ENCODE results near the gene PKD1L1. TPM values are rescaled to one million over a fixed set of nuclear protein-coding genes. Genes with fewer than 3 reads are reported as not detected.

The PKD1L1 gene
- total and polyA plus RNA-seq, 4 donors = 0.26 to 1.1 (median 0.55) TPM

- Histone ChIP-seq H3K27ac (ENCODE audit: low read depth in 1 of 2, low read length in 1 of 2) (no peak overlapping the region), H3K9ac (ENCODE audit: insufficient read depth in 1 of 2, low read length in 2 of 2) (no peak overlapping the region), H3K4me3 (no peak overlapping the region), H3K9me3 (ENCODE audit: control insufficient read depth in 4 of 4, insufficient read depth in 3 of 4, low read length in 3 of 4) (no peaks in the 10 kb centered on the region), H3K4me1 (ENCODE audit: control insufficient read depth in 5 of 5, insufficient read depth in 5 of 5, low read length in 5 of 5) (no peaks in the 10 kb centered on the region), H3K36me3 (ENCODE audit: control insufficient read depth in 4 of 4, insufficient read depth in 4 of 4, low read length in 4 of 4) (peaks cover 0 to 2% (median 0%) of the 10 kb centered on the region in 4 donors), H3K27me3 (ENCODE audit: control insufficient read depth in 3 of 3, insufficient read depth in 3 of 3, low read length in 2 of 3) (no peaks in the 10 kb centered on the region)
- TF ChIP-seq CTCF (IDR thresholded peaks at IDR 0.05; ENCODE audit: control extremely low read depth, extremely low read depth) = no peak
- DNase-seq (no peak), ATAC-seq (ENCODE audit: insufficient read depth, low FRiP score) (no peak)
- WGBS, 2 donors = 72 to 74% methylated on average over 3 of the region's 3 CpGs
These were observed 65.6 kb downstream of the PKD1L1 start for GRCh38 chr7:47882635-47883034.

GRCh38 chr7:47881256-47881655 lies 67.0 kb downstream of the PKD1L1 start:
- DNase-seq (no peak), ATAC-seq (ENCODE audit: insufficient read depth, low FRiP score) (no peak)
- Histone ChIP-seq H3K27ac (ENCODE audit: low read depth in 1 of 2, low read length in 1 of 2) (no peak overlapping the region), H3K4me1 (ENCODE audit: control insufficient read depth in 5 of 5, insufficient read depth in 5 of 5, low read length in 5 of 5) (no peaks in the 10 kb centered on the region), H3K36me3 (ENCODE audit: control insufficient read depth in 4 of 4, insufficient read depth in 4 of 4, low read length in 4 of 4) (peaks cover 0 to 2% (median 0%) of the 10 kb centered on the region in 4 donors), H3K4me3 (no peak overlapping the region), H3K9ac (ENCODE audit: insufficient read depth in 1 of 2, low read length in 2 of 2) (no peak overlapping the region), H3K27me3 (ENCODE audit: control insufficient read depth in 3 of 3, insufficient read depth in 3 of 3, low read length in 2 of 3) (no peaks in the 10 kb centered on the region), H3K9me3 (ENCODE audit: control insufficient read depth in 4 of 4, insufficient read depth in 3 of 4, low read length in 3 of 4) (no peaks in the 10 kb centered on the region)
- 72 to 91% methylated on average over 4 of the region's 4 CpGs for WGBS, 2 donors
- no peak for TF ChIP-seq CTCF (IDR thresholded peaks at IDR 0.05; ENCODE audit: control extremely low read depth, extremely low read depth)

- Histone ChIP-seq H3K27me3 (ENCODE audit: control insufficient read depth in 3 of 3, insufficient read depth in 3 of 3, low read length in 2 of 3) (no peaks in the 10 kb centered on the region), H3K9me3 (ENCODE audit: control insufficient read depth in 4 of 4, insufficient read depth in 3 of 4, low read length in 3 of 4) (no peaks in the 10 kb centered on the region)
- no peak for ATAC-seq (ENCODE audit: insufficient read depth, low FRiP score)
These were observed 69.6 kb downstream of the PKD1L1 start for GRCh38 chr7:47878662-47879061.

More at GRCh38 chr7:47878662-47879061, 69.6 kb downstream of the PKD1L1 start:
- 69 to 95% methylated on average over 4 of the region's 4 CpGs for WGBS, 2 donors
- Histone ChIP-seq H3K27ac (ENCODE audit: low read depth in 1 of 2, low read length in 1 of 2) (no peak overlapping the region), H3K4me1 (ENCODE audit: control insufficient read depth in 5 of 5, insufficient read depth in 5 of 5, low read length in 5 of 5) (no peaks in the 10 kb centered on the region), H3K9ac (ENCODE audit: insufficient read depth in 1 of 2, low read length in 2 of 2) (no peak overlapping the region), H3K4me3 (no peak overlapping the region), H3K36me3 (ENCODE audit: control insufficient read depth in 4 of 4, insufficient read depth in 4 of 4, low read length in 4 of 4) (peaks cover 0 to 2% (median 0%) of the 10 kb centered on the region in 4 donors)
- TF ChIP-seq CTCF (IDR thresholded peaks at IDR 0.05; ENCODE audit: control extremely low read depth, extremely low read depth) = no peak
- no peak for DNase-seq

Measured in lung (tissue), 12 donors.